ENCODE data around the gene CRABP2.

CRABP2 gene

GRCh38 chr1:156654700-156655099, 50.7 kb downstream of the CRABP2 start:
- peaks cover 62% of the 10 kb centered on the region for H3K27me3 ChIP-seq (ENCODE audit: control insufficient read depth, low read length)

DNA sequence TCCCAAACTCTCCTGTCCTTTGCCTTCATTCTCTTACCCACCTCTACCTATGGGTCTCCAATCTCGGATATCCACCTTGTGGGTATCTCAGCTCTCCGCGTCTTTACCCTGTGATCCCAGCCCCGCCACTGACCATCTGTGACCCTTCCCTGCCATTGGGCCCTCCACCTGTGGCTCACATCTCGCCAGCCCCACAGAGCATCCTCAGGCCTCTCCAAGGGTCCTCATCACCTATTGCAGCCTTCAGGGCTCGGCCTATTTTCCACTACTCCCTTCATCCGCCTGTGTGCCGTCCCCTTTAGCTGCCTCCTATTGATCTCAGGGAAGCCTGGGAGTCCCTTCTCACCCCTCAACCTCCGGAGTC, 52.4 kb downstream of the CRABP2 start:
- TF ChIP-seq CTCF (IDR thresholded peaks at IDR 0.05; ENCODE audit: low read depth, low read length, poor library complexity, severe bottlenecking) (no peak), EZH2phosphoT487 (IDR thresholded peaks at IDR 0.05; ENCODE audit: borderline replicate concordance, low read length) (no peak)
- no peak overlapping the region for H3K4me2 ChIP-seq (ENCODE audit: low read length)
- H3K27ac ChIP-seq (ENCODE audit: low read depth, low read length) = no peak overlapping the region
- H4K20me1 ChIP-seq (ENCODE audit: control insufficient read depth, insufficient read depth, low read depth, low read length) = no peaks in the 10 kb centered on the region
- peaks cover 12% of the 10 kb centered on the region for H3K4me1 ChIP-seq (ENCODE audit: control insufficient read depth, low read length)
- no peaks in the 10 kb centered on the region for H3K36me3 ChIP-seq (ENCODE audit: control insufficient read depth, low read length)
- H3K4me3 ChIP-seq (ENCODE audit: low read length) = no peak overlapping the region
- H3K27me3 ChIP-seq (ENCODE audit: control insufficient read depth, low read length) = peaks cover 69% of the 10 kb centered on the region
- H3F3A ChIP-seq (ENCODE audit: control insufficient read depth, insufficient read depth) = no peaks in the 10 kb centered on the region
- H3K9me3 ChIP-seq (ENCODE audit: control insufficient read depth, insufficient read depth, low read length) = no peaks in the 10 kb centered on the region
- no peaks in the 10 kb centered on the region for H3K79me2 ChIP-seq (ENCODE audit: control insufficient read depth, low read length)
- H3K9me2 ChIP-seq (replicated peaks; ENCODE audit: control insufficient read depth, low read length) = no peaks in the 10 kb centered on the region

More at GRCh38 chr1:156654700-156655099, 50.7 kb downstream of the CRABP2 start:
- Histone ChIP-seq H3K4me2 (ENCODE audit: low read length) (no peak overlapping the region), H3K4me1 (ENCODE audit: control insufficient read depth, low read length) (peaks cover 14% of the 10 kb centered on the region), H3K27ac (ENCODE audit: low read depth, low read length) (no peak overlapping the region), H4K20me1 (ENCODE audit: control insufficient read depth, insufficient read depth, low read depth, low read length) (no peaks in the 10 kb centered on the region), H3F3A (ENCODE audit: control insufficient read depth, insufficient read depth) (no peaks in the 10 kb centered on the region), H3K36me3 (ENCODE audit: control insufficient read depth, low read length) (no peaks in the 10 kb centered on the region), H3K79me2 (ENCODE audit: control insufficient read depth, low read length) (no peaks in the 10 kb centered on the region), H3K9me2 (replicated peaks; ENCODE audit: control insufficient read depth, low read length) (no peaks in the 10 kb centered on the region), H3K4me3 (ENCODE audit: low read length) (no peak overlapping the region), H3K9me3 (ENCODE audit: control insufficient read depth, insufficient read depth, low read length) (no peaks in the 10 kb centered on the region)
- no peak for TF ChIP-seq EZH2phosphoT487 (IDR thresholded peaks at IDR 0.05; ENCODE audit: borderline replicate concordance, low read length)
- no peak for TF ChIP-seq CTCF (IDR thresholded peaks at IDR 0.05; ENCODE audit: low read depth, low read length, poor library complexity, severe bottlenecking)

GRCh38 chr1:156652131-156652991, 53.0 kb downstream of the CRABP2 start:
- TF ChIP-seq EZH2phosphoT487 (IDR thresholded peaks at IDR 0.05; ENCODE audit: borderline replicate concordance, low read length) = no peak
- TF ChIP-seq CTCF (IDR thresholded peaks at IDR 0.05; ENCODE audit: low read depth, low read length, poor library complexity, severe bottlenecking) = no peak
- H3K9me3 ChIP-seq (ENCODE audit: control insufficient read depth, insufficient read depth, low read length) = no peaks in the 10 kb centered on the region
- H3K27ac ChIP-seq (ENCODE audit: low read depth, low read length) = no peak overlapping the region
- no peaks in the 10 kb centered on the region for H3K9me2 ChIP-seq (replicated peaks; ENCODE audit: control insufficient read depth, low read length)
- no peaks in the 10 kb centered on the region for H3F3A ChIP-seq (ENCODE audit: control insufficient read depth, insufficient read depth)
- H3K4me3 ChIP-seq (ENCODE audit: low read length) = no peak overlapping the region
- H3K79me2 ChIP-seq (ENCODE audit: control insufficient read depth, low read length) = no peaks in the 10 kb centered on the region
- no peak overlapping the region for H3K4me2 ChIP-seq (ENCODE audit: low read length)
- peaks cover 7% of the 10 kb centered on the region for H3K4me1 ChIP-seq (ENCODE audit: control insufficient read depth, low read length)
- no peaks in the 10 kb centered on the region for H4K20me1 ChIP-seq (ENCODE audit: control insufficient read depth, insufficient read depth, low read depth, low read length)
- H3K27me3 ChIP-seq (ENCODE audit: control insufficient read depth, low read length) = peaks cover 68% of the 10 kb centered on the region
- no peaks in the 10 kb centered on the region for H3K36me3 ChIP-seq (ENCODE audit: control insufficient read depth, low read length)

Measured in DOHH2 (cell line).